Measurements from ENCODE around the gene ASB16. TPM values are rescaled to one million over a fixed set of nuclear protein-coding genes. Genes with fewer than 3 reads are reported as not detected.

ASB16 gene
- polyA plus RNA-seq, 1 of the 3 experiments (the other 2 are of a cell fraction): not detected

GRCh38 chr17:44134752-44135568 is 35.5 kb upstream of the ASB16 start:
- no peak for DNase-seq
- no peak for TF ChIP-seq NRF1 (IDR thresholded peaks at IDR 0.05; ENCODE audit: low read depth, low read length)
- TF ChIP-seq TCF12 (IDR thresholded peaks at IDR 0.05): no peak
- no peak for TF ChIP-seq CHD2 (IDR thresholded peaks at IDR 0.05; ENCODE audit: low read length, partially characterized antibody)
- no peak for TF ChIP-seq IRF3 (IDR thresholded peaks at IDR 0.05; ENCODE audit: low read depth, low read length)
- TF ChIP-seq RXRA (IDR thresholded peaks at IDR 0.05; ENCODE audit: borderline replicate concordance, low read depth): no peak
- TF ChIP-seq TAF1 (IDR thresholded peaks at IDR 0.05; ENCODE audit: borderline replicate concordance, low read depth, low read length): no peak
- no peak for TF ChIP-seq RCOR1 (IDR thresholded peaks at IDR 0.05; ENCODE audit: low read length)
- no peak for TF ChIP-seq PBX3 (IDR thresholded peaks at IDR 0.05)
- no peak for TF ChIP-seq RAD21 (IDR thresholded peaks at IDR 0.05; ENCODE audit: low read length)
- no peak for TF ChIP-seq MXI1 (IDR thresholded peaks at IDR 0.05; ENCODE audit: low read depth, low read length)
- no peak for TF ChIP-seq FOSL2 (IDR thresholded peaks at IDR 0.05; ENCODE audit: borderline replicate concordance, low read depth)
- TF ChIP-seq CTCF (IDR thresholded peaks at IDR 0.05): no peak
- TF ChIP-seq ELF1 (IDR thresholded peaks at IDR 0.05): no peak
- no peak for TF ChIP-seq GABPA (IDR thresholded peaks at IDR 0.05; ENCODE audit: low read depth)
- TF ChIP-seq EZH2phosphoT487 (IDR thresholded peaks at IDR 0.05; ENCODE audit: borderline replicate concordance, low read depth): no peak
- TF ChIP-seq NFIC (IDR thresholded peaks at IDR 0.05; ENCODE audit: borderline replicate concordance): no peak
- no peak for TF ChIP-seq ZBTB33 (IDR thresholded peaks at IDR 0.05; ENCODE audit: borderline replicate concordance, low read depth)
- Histone ChIP-seq H3K9ac (no peak overlapping the region), H3K9me2 (no peaks in the 10 kb centered on the region), H2AFZ (ENCODE audit: low read depth) (no peak overlapping the region), H3K9me3 (no peaks in the 10 kb centered on the region), H4K20me1 (ENCODE audit: insufficient read depth) (no peaks in the 10 kb centered on the region), H3K4me2 (no peak overlapping the region), H3K27ac (ENCODE audit: low read depth in 2 of 2, low read length in 1 of 2) (no peak overlapping the region), H3K4me1 (ENCODE audit: control insufficient read depth in 1 of 2, insufficient read depth in 2 of 2, low read depth in 1 of 2, low read length in 1 of 2) (peaks cover 0 to 13% of the 10 kb centered on the region in 2 experiments; a peak in 3 of 4 replicates), H3K27me3 (ENCODE audit: insufficient read depth) (no peaks in the 10 kb centered on the region), H3F3A (replicated peaks; ENCODE audit: insufficient read depth) (peaks cover 16% of the 10 kb centered on the region), H3K4me3 (ENCODE audit: low read depth in 2 of 2, low read length in 1 of 2) (no peak overlapping the region), H3K36me3 (replicated peaks in 1 of 2; ENCODE audit: control insufficient read depth in 1 of 2, insufficient read depth in 2 of 2, low read length in 1 of 2) (no peaks in the 10 kb centered on the region), H3K79me2 (ENCODE audit: insufficient read depth) (no peaks in the 10 kb centered on the region)
- CTCF ChIA-PET: interaction anchor here (1.6 to 3.2 kb wide), 2 partner anchors 11 to 20 kb away, joined by 6 to 11 read pairs; partner anchors contain the start of gene HDAC5
- WGBS (ENCODE audit: low lambda C conversion rate): 86% methylated on average over 8 of the region's 9 CpGs
- POLR2A ChIA-PET: no interaction called here

All from SK-N-SH (cell line).